A673 (cell line): ENCODE results near the gene ROS1. TPM values are rescaled to one million over a fixed set of nuclear protein-coding genes. Genes with fewer than 3 reads are reported as not detected.

Source experiments
- BruUV-seq: library from RNA; stranded (reverse); fragments of 400-500 nt; replicated peaks from 2 replicates; lab custom pipeline; 2021; lab: Mats Ljungman, UMichigan
- CTCF ChIA-PET: fragments of 300-600 bp; sonication (Branson Sonifier 250); formaldehyde crosslinking; loops from one replicate; lab custom pipeline; 2022; ENCODE audit warnings: antibody characterized with exemption; lab: Charles Lee
- POLR2A ChIA-PET: fragments of 300-600 bp; sonication (Branson Sonifier 250); formaldehyde crosslinking; loops from one replicate; lab custom pipeline; 2022; ENCODE audit warnings: antibody characterized with exemption; ENCODE audit not compliant: low non-redundant PET; lab: Charles Lee
- DNase-seq: peaks from one replicate; pipeline ENCODE4 v3.0.0-alpha.2; 2015; ENCODE audit warnings: low spot score
- H3K27ac ChIP-seq: fragments of 200-600 bp; sonication (generic); 2 replicates; pipeline ENCODE4 v1.5.1; 2016; ENCODE audit warnings: mixed run types, low read depth, mild to moderate bottlenecking, mixed read lengths, antibody characterized with exemption, low read length; ENCODE audit not compliant: poor library complexity, severe bottlenecking
- H3K27me3 ChIP-seq: fragments of 200-600 bp; sonication (generic); replicated peaks from 2 replicates; pipeline ENCODE4 v1.6.1; 2017; ENCODE audit warnings: mixed run types, low read depth, mild to moderate bottlenecking, mixed read lengths, antibody characterized with exemption, low read length; ENCODE audit not compliant: insufficient read depth, poor library complexity
- H3K36me3 ChIP-seq: fragments of 200-600 bp; sonication (generic); 2 replicates; pipeline ENCODE4 v1.6.1; 2016; ENCODE audit warnings: mixed run types, mild to moderate bottlenecking, mixed read lengths, antibody characterized with exemption, low read length; ENCODE audit not compliant: insufficient read depth, poor library complexity, severe bottlenecking
- H3K4me1 ChIP-seq: fragments of 200-600 bp; sonication (generic); 2 replicates; pipeline ENCODE4 v1.6.1; 2017; ENCODE audit warnings: mixed run types, mild to moderate bottlenecking, mixed read lengths, antibody characterized with exemption, low read length; ENCODE audit not compliant: insufficient read depth, poor library complexity, severe bottlenecking
- H3K4me3 ChIP-seq: fragments of 200-600 bp; sonication (generic); 2 replicates; pipeline ENCODE4 v1.5.1; 2016; ENCODE audit warnings: low read depth, mixed run types, mild to moderate bottlenecking, mixed read lengths, low read length; ENCODE audit not compliant: poor library complexity, severe bottlenecking
- H3K9me3 ChIP-seq: fragments of 200-600 bp; sonication (generic); 2 replicates; pipeline ENCODE4 v1.6.1; 2016; ENCODE audit warnings: mixed run types, low read depth, mild to moderate bottlenecking, mixed read lengths, antibody characterized with exemption, low read length; ENCODE audit not compliant: poor library complexity, severe bottlenecking
- EZH2 ChIP-seq: fragments of 200-600 bp; sonication (generic); IDR thresholded peaks from 2 replicates; pipeline ENCODE4 v1.6.1; 2017; ENCODE audit warnings: borderline replicate concordance, low read depth, mild to moderate bottlenecking, mixed read lengths, antibody characterized with exemption, low read length; ENCODE audit not compliant: poor library complexity, severe bottlenecking
- intact Hi-C: fragments of 100-400 bp; cut with micrococcal nuclease; formaldehyde crosslinking; loops from one replicate; pipeline ENCODE4 v1.10.0; 2022; ENCODE audit not compliant: unreplicated experiment
- total RNA-seq: library from RNA; stranded (reverse); gene quantifications from 2 replicates; pipeline ENCODE4 v1.2.3, GENCODE V29; 2021
- TF ChIP-seq, protein P1 (sequence below): fragments of 300-800, 200-600 bp; sonication (generic); conservative IDR thresholded peaks from 2 replicates; pipeline ENCODE4 v1.5.1; 2017; ENCODE audit warnings: low read depth, mild to moderate bottlenecking, antibody characterized with exemption, low read length, moderate library complexity, mixed read lengths

The ROS1 gene
- total RNA-seq, 1 experiment from 2014 or later = not detected

DNA sequence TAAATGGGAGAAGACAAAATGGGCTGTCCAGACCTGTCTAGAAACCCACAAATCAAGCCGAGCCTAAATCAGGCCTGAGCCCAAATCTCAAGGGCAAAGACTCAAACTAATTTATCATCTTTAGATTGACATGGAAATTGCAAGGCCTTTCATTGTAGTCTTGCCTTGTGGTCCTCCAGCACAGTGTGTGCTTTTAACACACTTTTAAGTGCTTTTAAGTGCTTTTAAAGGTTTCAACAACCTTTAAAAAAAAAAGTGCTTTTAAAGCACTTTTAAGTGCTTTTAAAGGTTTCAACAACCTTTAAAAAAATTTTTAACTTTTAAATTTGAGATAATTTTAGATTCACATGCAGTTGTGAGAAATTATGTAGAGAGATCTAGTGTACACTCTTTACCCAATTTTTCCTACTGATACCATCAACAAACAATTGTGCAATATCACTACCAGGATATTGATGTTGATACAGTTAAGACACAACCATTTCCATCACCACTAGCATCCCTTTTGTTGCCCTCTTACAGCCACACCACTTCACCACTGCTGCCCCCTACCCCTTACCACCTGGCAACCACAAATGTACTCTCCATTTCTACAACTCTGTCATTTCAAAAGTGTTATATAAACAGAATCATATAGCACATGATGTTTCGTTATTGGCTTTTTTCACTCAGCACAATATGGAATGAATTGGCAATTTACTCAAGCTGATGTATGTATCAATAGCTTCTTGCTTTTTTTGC, 33.6 kb upstream of the ROS1 start:
- CTCF ChIA-PET = no interaction called here
- no peaks in the 10 kb centered on the region for H3K4me1 ChIP-seq
- peaks cover 5% of the 10 kb centered on the region for H3K27me3 ChIP-seq
- no peak for TF ChIP-seq EZH2
- TF ChIP-seq, protein P1, sequence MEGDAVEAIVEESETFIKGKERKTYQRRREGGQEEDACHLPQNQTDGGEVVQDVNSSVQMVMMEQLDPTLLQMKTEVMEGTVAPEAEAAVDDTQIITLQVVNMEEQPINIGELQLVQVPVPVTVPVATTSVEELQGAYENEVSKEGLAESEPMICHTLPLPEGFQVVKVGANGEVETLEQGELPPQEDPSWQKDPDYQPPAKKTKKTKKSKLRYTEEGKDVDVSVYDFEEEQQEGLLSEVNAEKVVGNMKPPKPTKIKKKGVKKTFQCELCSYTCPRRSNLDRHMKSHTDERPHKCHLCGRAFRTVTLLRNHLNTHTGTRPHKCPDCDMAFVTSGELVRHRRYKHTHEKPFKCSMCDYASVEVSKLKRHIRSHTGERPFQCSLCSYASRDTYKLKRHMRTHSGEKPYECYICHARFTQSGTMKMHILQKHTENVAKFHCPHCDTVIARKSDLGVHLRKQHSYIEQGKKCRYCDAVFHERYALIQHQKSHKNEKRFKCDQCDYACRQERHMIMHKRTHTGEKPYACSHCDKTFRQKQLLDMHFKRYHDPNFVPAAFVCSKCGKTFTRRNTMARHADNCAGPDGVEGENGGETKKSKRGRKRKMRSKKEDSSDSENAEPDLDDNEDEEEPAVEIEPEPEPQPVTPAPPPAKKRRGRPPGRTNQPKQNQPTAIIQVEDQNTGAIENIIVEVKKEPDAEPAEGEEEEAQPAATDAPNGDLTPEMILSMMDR = no peak
- no peak overlapping the region for H3K4me3 ChIP-seq
- no peaks in the 10 kb centered on the region for H3K9me3 ChIP-seq
- intact Hi-C loops = no loop called here
- no peak overlapping the region for H3K27ac ChIP-seq
- BruUV-seq = no TSS peak
- no peak for DNase-seq
- H3K36me3 ChIP-seq = no peaks in the 10 kb centered on the region
- POLR2A ChIA-PET = no interaction called here

DNA sequence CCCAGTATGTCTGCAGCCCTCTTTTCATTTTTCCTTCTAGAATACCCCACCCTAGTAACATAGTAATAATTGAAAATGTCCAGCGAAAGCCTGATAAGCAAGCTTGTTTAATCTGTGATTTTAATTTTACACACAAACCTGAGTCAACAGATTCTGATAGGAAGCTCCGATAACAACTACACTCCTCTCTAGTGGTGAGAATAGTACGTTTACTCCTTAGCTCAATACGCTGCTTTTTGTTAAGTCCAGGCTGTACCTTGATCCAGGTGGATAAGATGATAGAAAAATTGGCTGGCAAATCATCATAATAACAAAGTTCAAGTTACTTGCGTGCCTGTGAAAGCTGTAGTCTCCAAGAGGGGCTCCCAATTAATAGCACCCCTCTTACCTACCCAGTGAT, 31.3 kb upstream of the ROS1 start:
- no peak overlapping the region for H3K27ac ChIP-seq
- intact Hi-C loops = no loop called here
- no peak for DNase-seq
- BruUV-seq = no TSS peak
- TF ChIP-seq, protein P1 = no peak
- no peak for TF ChIP-seq EZH2
- no peak overlapping the region for H3K4me3 ChIP-seq
- no peaks in the 10 kb centered on the region for H3K4me1 ChIP-seq
- H3K27me3 ChIP-seq = peaks cover 5% of the 10 kb centered on the region
- H3K36me3 ChIP-seq = no peaks in the 10 kb centered on the region
- ChIA-PET POLR2A (no interaction called here), CTCF (no interaction called here)
- H3K9me3 ChIP-seq = no peaks in the 10 kb centered on the region

DNA sequence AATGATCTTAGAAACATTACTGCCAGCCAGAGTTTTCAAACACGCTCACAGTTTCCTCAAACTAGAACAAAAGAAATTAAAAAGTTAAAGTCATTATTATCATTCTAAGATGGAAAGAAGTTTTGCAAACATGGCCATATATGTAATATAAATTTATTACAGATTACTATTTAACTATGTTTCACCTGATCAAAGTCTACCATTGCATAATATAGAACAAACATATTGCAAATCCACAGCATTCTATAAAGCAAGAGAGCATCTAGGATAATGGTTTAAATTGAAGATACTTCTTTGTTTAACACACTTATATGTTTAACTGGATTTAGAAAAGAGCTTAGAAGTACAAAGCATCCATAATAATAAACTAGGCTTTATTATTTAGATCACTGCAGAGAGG, 30.5 kb upstream of the ROS1 start:
- H3K27me3 ChIP-seq = peaks cover 5% of the 10 kb centered on the region
- POLR2A ChIA-PET = no interaction called here
- BruUV-seq = no TSS peak
- H3K9me3 ChIP-seq = no peaks in the 10 kb centered on the region
- H3K4me1 ChIP-seq = no peaks in the 10 kb centered on the region
- H3K36me3 ChIP-seq = no peaks in the 10 kb centered on the region
- TF ChIP-seq EZH2 = no peak
- TF ChIP-seq, protein P1 = no peak
- H3K27ac ChIP-seq = no peak overlapping the region
- no peak overlapping the region for H3K4me3 ChIP-seq
- intact Hi-C loops = no loop called here
- CTCF ChIA-PET = no interaction called here
- no peak for DNase-seq
